Colonic mucosa (tissue), 4 donors: Measurements from ENCODE around the gene OSBP2. TPM values are rescaled to one million over a fixed set of nuclear protein-coding genes. Genes with fewer than 3 reads are reported as not detected.

Experiments
- DNase-seq: peaks from one replicate; pipeline ENCODE4 v3.0.0-alpha.2; 2020
- H3K27ac ChIP-seq: fragments of 200-600 bp; one replicate; pipeline ENCODE4 v1.8.0; 2021
- H3K27me3 ChIP-seq: fragments of 200-600 bp; one replicate; pipeline ENCODE4 v1.8.0; 2021
- H3K36me3 ChIP-seq: fragments of 200-600 bp; one replicate; pipeline ENCODE4 v1.8.0; 2021
- H3K4me1 ChIP-seq: fragments of 200-600 bp; one replicate; pipeline ENCODE4 v1.8.0; 2021; ENCODE audit warnings: mild to moderate bottlenecking
- H3K4me3 ChIP-seq: fragments of 200-600 bp; one replicate; pipeline ENCODE4 v1.8.0; 2021
- H3K9ac ChIP-seq, 2 donors: one replicate each; pipeline ENCODE4 v1.7.0; 2013; ENCODE audit warnings: control low read depth in 2 of 2, low read depth in 2 of 2, low read length in 2 of 2
- H3K9me3 ChIP-seq: fragments of 200-600 bp; one replicate; pipeline ENCODE4 v1.8.0; 2021
- CTCF ChIP-seq: fragments of 200-600 bp; IDR thresholded peaks from one replicate; pipeline ENCODE4 v1.8.0; 2022; ENCODE audit warnings: antibody characterized with exemption, mild to moderate bottlenecking
- intact Hi-C: fragments of 100-400 bp; cut with DNase I; formaldehyde crosslinking; loops from one replicate; pipeline ENCODE4 v1.14.1; 2022
- total RNA-seq, 2 donors: library from RNA; stranded (reverse); fragmentation: NEBNext Ultra II Directional in 1 of 2; extraction: Animal tissue kit (Norgen Biotek cat#: 25700) in 1 of 2; gene quantifications; one replicate each; pipeline ENCODE4 v1.2.1, GENCODE V29; 2021
- donor health status: healthy.
- donor health status: DM: no; HTN: no; CAD: no.
- donor health status: DM: no; HTN: no; CAD: no.

Gene OSBP2
- total RNA-seq, 2 donors from 2014 or later: 3.2 to 4.3 TPM

GRCh38 chr22:30902496-30903357 is 208.1 kb downstream of the OSBP2 start:
- H3K9ac ChIP-seq: no peak overlapping the region
- DNase-seq: no peak
- no peaks in the 10 kb centered on the region for H3K27me3 ChIP-seq
- intact Hi-C loops: loop anchor here (10.0 kb wide), 1 partner anchor 278 kb away; no protein-coding TSS in a partner anchor
- H3K36me3 ChIP-seq: no peaks in the 10 kb centered on the region
- no peak for TF ChIP-seq CTCF
- H3K4me3 ChIP-seq: no peak overlapping the region
- H3K27ac ChIP-seq: no peak overlapping the region
- no peaks in the 10 kb centered on the region for H3K4me1 ChIP-seq
- H3K9me3 ChIP-seq: no peaks in the 10 kb centered on the region

- Histone ChIP-seq H3K9me3 (no peaks in the 10 kb centered on the region), H3K27ac (no peak overlapping the region), H3K27me3 (no peaks in the 10 kb centered on the region), H3K9ac (no peak overlapping the region), H3K4me3 (no peak overlapping the region), H3K36me3 (no peaks in the 10 kb centered on the region), H3K4me1 (no peaks in the 10 kb centered on the region)
- no peak for TF ChIP-seq CTCF
- intact Hi-C loops: loop anchor here (10.0 kb wide), 1 partner anchor 279 kb away; no protein-coding TSS in a partner anchor
- DNase-seq: no peak
Measured at GRCh38 chr22:30903876-30904460, 209.3 kb downstream of the OSBP2 start.

GRCh38 chr22:30905696-30906341 is 211.1 kb downstream of the OSBP2 start:
- Histone ChIP-seq H3K4me3 (no peak overlapping the region), H3K9me3 (no peaks in the 10 kb centered on the region), H3K27me3 (no peaks in the 10 kb centered on the region), H3K27ac (no peak overlapping the region), H3K4me1 (no peaks in the 10 kb centered on the region), H3K36me3 (no peaks in the 10 kb centered on the region), H3K9ac (no peak overlapping the region)
- intact Hi-C loops: loop anchor here (10.0 kb wide), 1 partner anchor 281 kb away; no protein-coding TSS in a partner anchor
- no peak for DNase-seq
- no peak for TF ChIP-seq CTCF

GRCh38 chr22:30906411-30906810 is 211.7 kb downstream of the OSBP2 start:
- Histone ChIP-seq H3K9me3 (no peaks in the 10 kb centered on the region), H3K9ac (no peak overlapping the region), H3K4me3 (no peak overlapping the region), H3K36me3 (no peaks in the 10 kb centered on the region), H3K27me3 (no peaks in the 10 kb centered on the region), H3K4me1 (no peaks in the 10 kb centered on the region), H3K27ac (no peak overlapping the region)
- no peak for DNase-seq
- TF ChIP-seq CTCF: no peak
- intact Hi-C loops: loop anchor here (10.0 kb wide), 1 partner anchor 282 kb away; no protein-coding TSS in a partner anchor

GRCh38 chr22:30906946-30907345 is 212.3 kb downstream of the OSBP2 start:
- H3K27me3 ChIP-seq: no peaks in the 10 kb centered on the region
- no peak overlapping the region for H3K9ac ChIP-seq
- intact Hi-C loops: loop anchor here (10.0 kb wide), 1 partner anchor 282 kb away; no protein-coding TSS in a partner anchor
- TF ChIP-seq CTCF: no peak
- no peaks in the 10 kb centered on the region for H3K9me3 ChIP-seq
- no peaks in the 10 kb centered on the region for H3K36me3 ChIP-seq
- no peak for DNase-seq
- no peak overlapping the region for H3K4me3 ChIP-seq
- H3K27ac ChIP-seq: no peak overlapping the region
- H3K4me1 ChIP-seq: no peaks in the 10 kb centered on the region
